Psoas muscle (tissue), 8 donors: ENCODE data around the gene GHR. TPM values are rescaled to one million over a fixed set of nuclear protein-coding genes. Genes with fewer than 3 reads are reported as not detected.

Experiments used
- ATAC-seq, 4 donors: fragments of 200-7000 bp; cut with Tn5 transposase; one replicate each; pipeline ENCODE4 v1.9.1; 2020; ENCODE audit warnings: moderate library complexity in 3 of 4, mild to moderate bottlenecking in 2 of 4
- DNase-seq, 2 donors: peaks; one replicate each; pipeline ENCODE4 v3.0.0-alpha.2; 2020
- H3K27ac ChIP-seq: fragments of 200-600 bp; one replicate; pipeline ENCODE4 v1.8.0; 2022
- H3K27me3 ChIP-seq, 3 donors: fragments of 200-600 bp in 1 of 3; one replicate each; pipeline versions ENCODE4 v1.6.1 to v1.8.0; 2013 to 2022; ENCODE audit warnings: low read length in 2 of 3, mild to moderate bottlenecking in 2 of 3, moderate library complexity in 1 of 3; ENCODE audit not compliant: insufficient read depth in 3 of 3
- H3K36me3 ChIP-seq, 2 donors: fragments of 200-600 bp in 1 of 2; one replicate each; pipeline versions ENCODE4 v1.6.1 to v1.8.0; 2013 to 2022; ENCODE audit warnings: low read depth in 1 of 2, mild to moderate bottlenecking in 1 of 2, moderate library complexity in 1 of 2; ENCODE audit not compliant: insufficient read depth in 1 of 2
- H3K4me1 ChIP-seq: fragments of 200-600 bp; one replicate; pipeline ENCODE4 v1.8.0; 2022
- H3K4me3 ChIP-seq: fragments of 200-600 bp; one replicate; pipeline ENCODE4 v1.8.0; 2022; ENCODE audit warnings: mild to moderate bottlenecking
- H3K9me3 ChIP-seq: fragments of 200-600 bp; one replicate; pipeline ENCODE4 v1.8.0; 2022
- CTCF ChIP-seq: fragments of 200-600 bp; IDR thresholded peaks from one replicate; pipeline ENCODE4 v1.8.0; 2022; ENCODE audit warnings: antibody characterized with exemption
- WGBS, 3 donors: extraction: QIAGEN DNeasy Blood & Tissue Kit; methylation state at CpG; one replicate each; pipeline versions ENCODE4 v1.1.6 to v1.1.7; 2013; 5-methylcytosine and 5-hydroxymethylcytosine counted together
- intact Hi-C, 2 donors: fragments of 100-400 bp; cut with DNase I; formaldehyde crosslinking; loops; one replicate each; pipeline versions ENCODE4 v1.11.0 to v1.14.2; 2022
- polyA plus RNA-seq, 3 donors: library from polyadenylated mRNA; stranded (reverse); fragments of 200-250 nt; gene quantifications; one replicate each; pipeline ENCODE4 v1.2.3, GENCODE V29; 2013
- total RNA-seq, 4 donors: library from RNA; stranded (reverse); fragmentation: NEBNext Ultra II Directional in 2 of 4; extraction: Animal tissue kit (Norgen Biotek cat#: 25700) in 2 of 4; gene quantifications; one replicate each; pipeline versions ENCODE4 v1.2.1 to v1.2.4, GENCODE V29; 2021 to 2023
- donor health status: healthy with polysubstance abuse.
- donor health status: DM: no; HTN: no; CAD: no; lungs with moderate emphysema.
- donor health status: Bipolar disorder and iron deficiency.
- donor health status: healthy.
- donor health status: DM: yes; HTN: yes; CAD: no.
- donor health status: DM: no; HTN: no; CAD: no.
- donor health status: DM: no; HTN: no; CAD: no.
- donor health status: DM: yes; HTN: yes; CAD: no.

GHR gene
- total and polyA plus RNA-seq, 7 donors, result 12.4 to 60.3 (median 32.1) TPM

DNA sequence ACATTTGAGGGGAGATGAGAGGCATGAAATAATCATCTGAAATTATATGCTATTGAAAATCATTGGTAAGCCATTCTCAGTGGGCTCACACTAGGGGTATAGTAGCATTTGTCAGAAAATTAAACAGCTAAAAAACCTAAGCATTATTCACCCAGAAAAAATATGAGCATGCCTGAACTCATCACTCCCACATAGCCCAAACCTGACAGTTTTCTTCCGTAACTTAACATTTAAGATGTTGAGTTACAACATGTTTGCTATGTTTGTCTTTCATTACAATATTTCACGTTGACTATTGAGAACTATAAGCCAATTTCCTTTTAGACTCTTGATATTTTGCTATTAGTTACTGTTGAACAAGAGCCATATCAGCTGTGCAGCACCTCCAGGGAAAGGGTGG, 23.5 kb upstream of the GHR start:
- TF ChIP-seq CTCF, result no peak
- ATAC-seq, result no peak
- intact Hi-C loops, result loop anchor here in 1 of 2 donors (10.0 kb wide), 1 partner anchor 85 kb away; no protein-coding TSS in a partner anchor
- 63 to 76% (median 73%) methylated on average over 2 of the region's 2 CpGs for WGBS, 3 donors
- DNase-seq, result no peak
- H3K27me3 ChIP-seq, result no peaks in the 10 kb centered on the region
- no peak overlapping the region for H3K27ac ChIP-seq
- no peaks in the 10 kb centered on the region for H3K36me3 ChIP-seq
- no peak overlapping the region for H3K4me3 ChIP-seq
- no peaks in the 10 kb centered on the region for H3K9me3 ChIP-seq
- H3K4me1 ChIP-seq, result no peaks in the 10 kb centered on the region

GRCh38 chr5:42400474-42400873, 22.8 kb upstream of the GHR start:
- H3K36me3 ChIP-seq, result no peaks in the 10 kb centered on the region
- no peak for DNase-seq
- no peaks in the 10 kb centered on the region for H3K4me1 ChIP-seq
- H3K27me3 ChIP-seq, result no peaks in the 10 kb centered on the region
- ATAC-seq, result no peak
- no peak overlapping the region for H3K4me3 ChIP-seq
- no peaks in the 10 kb centered on the region for H3K9me3 ChIP-seq
- no peak overlapping the region for H3K27ac ChIP-seq
- no peak for TF ChIP-seq CTCF
- 90 to 92% (median 92%) methylated on average over 3 of the region's 3 CpGs for WGBS, 3 donors
- intact Hi-C loops, result no loop called here

DNA sequence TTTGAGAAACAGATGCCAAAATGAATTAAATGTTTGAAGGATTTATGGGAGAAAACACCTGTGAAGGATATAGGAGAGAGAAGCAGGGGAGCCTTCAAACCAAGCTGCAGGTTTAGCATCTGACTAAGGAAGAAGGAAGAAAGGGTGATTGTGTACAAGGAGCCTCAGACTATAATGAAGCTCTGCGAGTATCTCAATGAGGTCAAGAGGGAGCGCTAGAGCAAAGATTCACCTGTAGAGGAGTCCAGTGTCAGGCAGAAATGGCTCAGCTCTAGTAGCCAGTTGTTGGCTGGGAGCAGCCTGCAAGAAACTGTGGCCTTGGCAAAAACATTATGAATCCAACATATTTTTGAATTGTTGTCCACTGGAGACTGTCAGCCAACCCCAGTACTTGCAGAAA, 20.0 kb upstream of the GHR start:
- no peaks in the 10 kb centered on the region for H3K36me3 ChIP-seq
- ATAC-seq (no peak), DNase-seq (no peak)
- H3K4me3 ChIP-seq, result no peak overlapping the region
- intact Hi-C loops, result no loop called here
- no peaks in the 10 kb centered on the region for H3K27me3 ChIP-seq
- H3K4me1 ChIP-seq, result no peaks in the 10 kb centered on the region
- TF ChIP-seq CTCF, result no peak
- 83 to 100% (median 92%) methylated on average over 2 of the region's 2 CpGs for WGBS, 3 donors
- no peak overlapping the region for H3K27ac ChIP-seq
- no peaks in the 10 kb centered on the region for H3K9me3 ChIP-seq

GRCh38 chr5:42404366-42404765, 18.9 kb upstream of the GHR start:
- WGBS, 3 donors, result 14 to 29% (median 21%) methylated on average over 2 of the region's 2 CpGs
- no peak for TF ChIP-seq CTCF
- intact Hi-C loops, result no loop called here
- ATAC-seq, result no peak
- Histone ChIP-seq H3K4me1 (no peaks in the 10 kb centered on the region), H3K9me3 (no peaks in the 10 kb centered on the region), H3K27me3 (no peaks in the 10 kb centered on the region), H3K27ac (no peak overlapping the region), H3K4me3 (no peak overlapping the region), H3K36me3 (no peaks in the 10 kb centered on the region)
- DNase-seq, result no peak

- ATAC-seq, result no peak
- no peaks in the 10 kb centered on the region for H3K27me3 ChIP-seq
- WGBS, 3 donors, result 86 to 93% (median 93%) methylated on average over 1 of the region's 1 CpG
- no peak overlapping the region for H3K4me3 ChIP-seq
- H3K36me3 ChIP-seq, result no peaks in the 10 kb centered on the region
- no peak for DNase-seq
- TF ChIP-seq CTCF, result no peak
- intact Hi-C loops, result no loop called here
- no peak overlapping the region for H3K27ac ChIP-seq
- H3K9me3 ChIP-seq, result no peaks in the 10 kb centered on the region
- peaks cover 20% of the 10 kb centered on the region for H3K4me1 ChIP-seq
Measured at GRCh38 chr5:42419294-42419693, 3.9 kb upstream of the GHR start.
